ENCODE results near the gene FLRT1.

Gene FLRT1

DNA sequence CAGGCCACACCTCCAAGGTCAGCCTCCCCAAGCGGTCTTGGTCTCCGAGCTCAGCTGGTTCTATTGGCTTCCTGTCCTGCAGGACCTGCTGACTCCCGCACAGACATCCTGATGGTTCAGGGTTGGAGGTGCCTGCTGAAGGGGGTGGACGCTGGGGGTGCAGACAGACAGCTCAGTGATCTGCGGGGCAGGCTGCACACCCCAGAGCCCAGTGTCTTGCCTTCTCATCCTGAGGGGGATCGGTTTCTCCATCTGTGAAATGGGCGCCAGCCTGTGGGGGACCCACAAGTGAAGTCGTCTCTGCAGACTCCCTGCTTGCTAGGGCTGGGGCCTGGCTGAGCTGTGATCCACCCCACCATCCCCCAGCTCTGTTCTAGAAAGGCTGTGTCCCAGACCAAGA, 13.8 kb downstream of the FLRT1 start:
- DNase-seq, result no peak

GRCh38 chr11:64051297-64051696, 15.6 kb downstream of the FLRT1 start:
- DNase-seq, result no peak

DNA sequence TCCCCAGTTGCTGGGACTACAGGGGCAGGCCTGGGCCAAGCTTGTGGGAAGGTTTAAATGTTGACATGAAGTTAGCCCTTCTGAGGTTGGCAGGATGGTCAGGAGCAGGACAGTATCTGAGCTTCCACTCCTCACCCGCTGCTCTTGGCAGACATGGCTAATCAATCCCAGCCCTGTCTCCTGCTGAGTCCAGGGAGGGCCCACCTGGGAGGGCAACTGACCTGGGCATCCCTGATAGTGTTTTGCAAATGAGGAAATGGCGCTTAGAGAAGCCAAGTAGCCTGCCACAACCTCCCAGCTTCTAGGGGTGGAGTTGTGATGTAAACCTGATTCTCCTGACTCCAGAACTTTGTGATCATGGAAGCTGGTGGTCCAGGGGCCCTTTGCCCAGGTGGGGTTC, 16.7 kb downstream of the FLRT1 start:
- DNase-seq, result no peak

DNA sequence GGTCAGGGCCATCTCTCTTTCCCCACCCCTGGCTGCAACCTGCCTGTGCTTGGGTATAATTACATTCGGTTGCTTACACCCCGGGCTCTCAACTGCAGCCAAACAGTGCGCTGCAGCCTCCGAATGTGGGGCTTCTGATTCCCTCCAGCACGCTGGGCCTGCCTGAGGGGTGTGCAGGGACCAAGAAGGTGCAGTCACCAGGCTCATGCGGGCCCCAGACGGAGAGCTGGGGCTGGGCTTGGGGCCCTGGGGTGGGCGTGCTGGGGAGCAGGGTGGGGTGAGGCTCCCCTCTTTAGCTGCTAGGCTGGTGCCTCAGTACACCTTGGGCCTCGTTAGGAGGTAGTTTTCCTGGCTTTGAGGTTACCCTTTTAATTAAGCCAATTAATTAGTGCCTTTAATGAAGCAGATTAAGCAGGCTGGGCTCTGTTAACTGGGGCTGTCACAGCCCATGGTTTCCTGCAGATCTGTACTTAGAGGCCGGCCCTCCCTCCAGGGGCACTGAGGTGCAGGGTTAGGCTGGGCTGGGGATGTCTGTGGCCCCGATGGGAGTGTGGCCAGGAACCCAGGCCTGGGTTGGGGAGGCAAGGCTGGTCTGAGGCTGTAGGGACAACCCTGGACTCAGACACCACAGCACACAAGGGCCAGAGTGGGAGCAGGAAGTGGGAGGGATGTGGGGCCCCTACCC, 17.3 kb downstream of the FLRT1 start:
- DNase-seq, result no peak

GRCh38 chr11:64053699-64054098, 18.0 kb downstream of the FLRT1 start:
- DNase-seq, result no peak

DNA sequence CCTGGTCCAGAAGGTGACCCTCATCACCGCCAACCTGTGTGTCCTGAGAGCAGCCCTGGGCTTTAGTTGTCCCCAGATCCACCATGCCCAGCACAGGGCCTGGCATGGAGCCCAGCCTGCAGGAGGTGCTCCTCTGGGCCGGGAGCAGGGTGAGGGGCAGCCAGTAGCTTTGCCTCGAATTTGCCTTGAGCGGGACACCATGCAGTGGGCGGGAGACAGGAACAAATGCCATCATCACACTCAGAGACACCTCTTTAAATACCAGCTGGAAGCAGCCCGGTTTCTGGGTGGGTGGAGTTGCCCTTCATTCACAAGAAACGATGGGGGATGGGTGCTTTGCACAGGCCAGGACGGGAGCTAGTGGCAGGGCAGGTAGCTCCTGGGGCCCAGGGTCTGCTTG, 19.3 kb downstream of the FLRT1 start:
- DNase-seq, result no peak

- DNase-seq, result no peak
These were observed 20.6 kb downstream of the FLRT1 start for GRCh38 chr11:64056213-64056785.

DNA sequence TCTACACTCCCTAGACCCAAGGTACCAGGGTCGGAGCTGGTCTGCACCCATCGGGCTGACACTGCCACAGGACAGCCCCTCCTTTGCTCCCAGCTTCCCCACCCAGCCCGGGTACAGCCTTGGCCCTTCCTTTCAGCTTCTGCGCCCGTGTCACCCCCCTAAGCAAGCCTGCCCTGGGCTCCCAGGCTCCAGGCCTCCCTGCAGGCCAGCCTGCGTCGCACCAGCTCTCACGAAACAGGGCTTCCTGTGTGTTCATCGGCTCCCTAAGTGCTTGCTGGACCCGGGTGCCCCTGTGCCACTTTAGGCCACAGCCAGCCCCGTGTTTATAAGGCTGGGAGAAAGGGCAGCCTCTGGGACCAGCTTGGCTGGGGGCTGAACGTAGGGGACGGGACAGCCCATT, 21.1 kb downstream of the FLRT1 start:
- no peak for DNase-seq

GRCh38 chr11:64057890-64058289, 22.2 kb downstream of the FLRT1 start:
- DNase-seq, result no peak

DNA sequence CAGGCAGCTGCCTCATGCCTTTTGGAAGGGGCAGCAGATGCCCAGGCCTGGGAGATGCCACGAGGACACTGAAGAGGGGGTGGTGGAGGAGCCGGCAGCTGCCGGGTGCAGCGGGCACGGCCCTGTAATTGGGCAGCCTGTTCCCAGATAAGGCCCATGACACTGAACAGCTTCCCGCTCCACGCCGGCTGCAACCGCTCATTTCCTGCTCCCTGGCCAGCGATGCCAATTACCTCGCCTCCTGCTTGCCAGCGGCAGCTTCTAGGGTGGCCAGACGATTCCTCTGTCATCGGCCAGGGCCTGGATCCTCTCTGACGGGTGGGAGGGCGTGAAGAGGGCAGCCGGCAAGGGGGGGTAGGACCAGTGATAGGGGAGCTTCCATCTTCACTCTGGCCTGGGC, 22.8 kb downstream of the FLRT1 start:
- DNase-seq, result no peak

- no peak for DNase-seq
These were observed 23.8 kb downstream of the FLRT1 start for GRCh38 chr11:64059339-64060140.

DNA sequence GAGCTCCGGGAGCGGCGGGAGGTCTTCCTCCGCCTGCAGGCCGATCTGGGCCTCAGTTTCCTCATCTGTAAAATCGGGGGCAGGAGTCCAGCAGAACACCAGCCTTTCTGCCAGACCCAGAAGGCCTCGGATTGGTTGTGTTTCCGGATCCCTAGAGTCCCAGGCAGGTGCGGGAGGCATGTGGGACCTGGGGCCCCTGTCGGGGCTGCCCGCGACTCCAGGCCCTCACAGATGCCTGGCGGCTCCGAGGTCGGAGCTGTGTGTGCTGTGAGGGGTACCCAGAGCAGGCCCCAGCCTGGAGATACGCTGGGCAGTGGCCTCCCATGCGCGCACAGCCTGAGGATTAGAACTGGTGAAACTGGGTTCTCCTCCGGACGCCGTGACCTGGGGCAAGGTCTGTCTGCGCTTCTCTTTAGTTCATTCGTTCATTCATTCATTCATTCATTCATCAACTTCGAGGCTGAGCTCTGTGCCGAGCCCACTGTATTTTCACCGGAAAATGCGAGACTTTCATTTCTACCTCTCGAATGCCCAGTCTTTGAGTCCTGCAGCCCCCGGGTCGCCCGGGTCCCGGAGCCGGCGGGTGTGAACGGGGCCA, 24.6 kb downstream of the FLRT1 start:
- no peak for DNase-seq

DNA sequence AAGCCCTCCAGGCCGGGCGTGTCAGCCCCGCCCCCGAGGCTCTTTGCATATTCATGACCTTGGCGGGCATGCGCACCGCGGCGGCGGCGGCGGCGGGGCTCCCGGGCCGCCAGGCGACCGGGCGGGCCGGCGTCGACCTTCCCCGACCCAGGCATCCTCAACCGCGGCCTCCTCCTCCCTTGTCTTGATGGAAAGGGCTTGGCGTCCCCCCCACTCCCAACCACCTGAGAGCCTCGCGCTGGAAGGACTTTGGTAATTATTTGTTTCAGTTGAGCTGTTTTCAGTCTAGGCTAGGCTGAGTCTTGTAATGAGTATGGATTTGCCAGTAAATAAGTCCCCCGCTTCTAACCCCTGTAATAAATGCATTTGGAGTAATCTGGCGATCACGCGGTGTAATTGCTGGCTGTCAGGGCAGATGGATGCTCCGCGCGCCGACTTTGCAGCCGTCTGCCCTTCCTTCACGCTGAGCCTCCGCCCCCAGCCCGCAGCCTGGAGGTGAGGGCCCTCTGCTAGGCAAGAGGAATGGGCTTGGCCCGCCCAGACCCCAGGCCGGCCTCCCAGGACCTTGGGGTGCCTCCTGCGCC, 25.2 kb downstream of the FLRT1 start:
- DNase-seq, result peak; percentile 53

- no peak for DNase-seq
These were observed 26.7 kb downstream of the FLRT1 start for GRCh38 chr11:64062185-64063039.

- DNase-seq, result no peak
These were observed 28.0 kb downstream of the FLRT1 start for GRCh38 chr11:64063777-64064176.

- DNase-seq, result no peak
These were observed 28.8 kb downstream of the FLRT1 start for GRCh38 chr11:64064374-64065140.

DNA sequence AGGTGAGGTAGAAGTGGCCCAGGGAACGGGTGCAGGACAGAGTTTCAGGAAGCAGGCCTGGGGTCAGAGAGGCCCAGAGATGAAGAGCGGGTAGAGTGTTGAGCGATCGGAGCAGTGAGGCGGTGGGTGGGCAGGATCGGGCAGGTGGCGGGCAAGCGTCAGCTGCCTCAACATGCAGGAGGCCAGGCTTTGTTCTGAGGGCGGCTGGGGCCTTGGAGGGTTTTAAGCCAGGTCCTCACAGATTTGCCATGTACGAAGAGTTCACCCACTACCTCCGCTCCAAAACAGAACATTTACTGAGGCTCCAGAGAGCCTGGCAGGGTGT, 29.4 kb downstream of the FLRT1 start:
- no peak for DNase-seq

DNA sequence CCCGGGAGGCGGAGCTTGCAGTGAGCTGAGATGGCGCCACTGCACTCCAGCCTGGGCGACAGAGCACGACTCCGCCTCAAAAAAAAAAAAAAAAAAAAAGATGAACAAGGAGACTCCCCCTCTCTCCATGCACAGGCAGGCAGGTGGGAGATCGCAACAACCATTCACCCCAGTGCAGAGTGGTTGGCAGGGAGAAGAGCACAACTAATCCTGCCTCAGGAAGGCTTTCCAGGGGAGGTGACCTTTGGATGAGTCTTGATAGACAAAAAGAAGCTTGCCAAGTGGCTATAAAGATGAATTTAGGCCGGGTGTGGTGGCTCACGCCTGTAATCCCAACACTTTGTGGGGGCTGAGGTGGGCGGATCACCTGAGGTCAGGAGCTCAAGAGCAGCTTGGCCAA, 30.0 kb downstream of the FLRT1 start:
- no peak for DNase-seq

DNA sequence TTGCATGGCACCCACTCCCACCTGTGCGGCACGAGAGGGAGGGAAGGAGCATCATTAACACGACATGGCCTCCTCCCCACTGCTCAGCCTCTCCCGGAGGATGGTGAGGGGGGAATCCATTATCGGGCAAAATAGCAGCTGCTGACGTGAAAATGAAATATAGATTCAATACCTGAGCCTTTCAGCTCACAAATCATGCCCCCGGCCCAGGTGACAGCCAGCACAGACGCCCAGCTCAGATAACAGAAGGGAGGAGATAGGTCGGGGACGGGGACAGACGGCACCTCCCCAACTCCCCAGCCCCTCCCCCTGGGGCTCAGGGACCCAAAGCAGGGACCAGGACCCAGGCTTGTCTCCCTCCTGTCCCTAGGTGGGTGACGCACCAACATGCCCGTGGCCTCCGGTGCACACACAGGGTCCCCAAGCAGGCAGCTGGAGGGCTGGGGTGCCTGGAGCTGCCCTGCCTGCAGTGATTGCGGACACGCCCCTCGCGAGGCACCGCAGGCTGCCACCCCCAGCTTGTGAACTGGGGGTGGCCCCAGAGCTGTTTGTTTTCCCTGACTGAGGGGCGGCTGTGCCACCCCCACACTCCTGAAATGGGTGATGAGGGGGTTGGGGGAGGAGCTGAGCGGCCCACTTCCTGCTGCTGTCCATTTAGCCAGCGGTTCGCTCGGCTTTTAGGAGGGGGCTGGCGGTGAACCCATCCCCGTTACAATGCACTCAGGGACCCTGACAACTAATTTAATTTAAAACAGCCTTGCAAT, 31.7 kb downstream of the FLRT1 start:
- DNase-seq, result no peak

DNA sequence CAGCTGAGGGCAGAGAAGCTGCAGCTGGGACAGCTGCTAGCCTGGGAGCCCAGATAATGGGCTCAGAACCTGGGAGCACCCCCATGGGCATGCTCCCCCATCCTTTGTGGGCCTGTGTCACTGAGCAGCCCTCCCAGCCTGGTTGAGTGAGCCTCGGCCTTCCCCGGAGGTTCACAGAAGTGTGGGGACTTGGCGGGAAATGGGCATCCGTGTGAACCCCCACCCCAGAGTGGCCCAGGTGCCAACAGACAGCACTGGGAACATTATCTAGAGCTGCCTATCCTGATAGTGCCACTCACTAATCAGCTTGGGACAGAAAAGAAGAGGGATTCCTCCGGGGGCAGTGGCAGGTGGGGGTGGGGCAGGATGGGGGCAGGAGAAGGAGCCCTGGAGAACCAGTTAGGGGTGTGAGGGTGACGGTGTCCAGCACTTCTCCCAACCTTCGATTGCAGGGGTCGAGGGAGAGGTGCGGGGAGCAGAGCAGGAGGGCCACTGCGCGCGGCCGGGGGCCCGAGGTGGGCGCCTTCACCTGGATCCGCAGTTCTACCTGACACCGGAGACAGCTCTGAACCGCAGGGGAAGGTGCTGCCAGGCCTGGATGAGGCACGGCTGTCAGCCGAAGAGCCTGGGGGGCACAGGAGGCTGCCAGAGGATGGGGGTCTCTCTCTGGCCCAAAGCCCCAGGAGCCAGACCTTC, 33.1 kb downstream of the FLRT1 start:
- no peak for DNase-seq

All from NCI-H1105 (cell line).